GM12865 (cell line): ENCODE measurements around the gene GULP1.

Experiments used
- DNase-seq: peaks from one replicate; pipeline ENCODE4 v3.0.0; 2010; ENCODE audit warnings: low read depth
- H3K4me3 ChIP-seq: 2 replicates; pipeline ENCODE4 v1.5.1; 2011; ENCODE audit warnings: mild to moderate bottlenecking, low read depth, low read length, control low read depth
- TF ChIP-seq, protein P1 (sequence below): IDR thresholded peaks from 2 replicates; pipeline ENCODE4 v1.5.1; 2011; ENCODE audit warnings: low read length, control low read depth, low read depth, inconsistent platforms; ENCODE audit not compliant: insufficient read depth; ENCODE audit errors: missing control alignments

The GULP1 gene

DNA sequence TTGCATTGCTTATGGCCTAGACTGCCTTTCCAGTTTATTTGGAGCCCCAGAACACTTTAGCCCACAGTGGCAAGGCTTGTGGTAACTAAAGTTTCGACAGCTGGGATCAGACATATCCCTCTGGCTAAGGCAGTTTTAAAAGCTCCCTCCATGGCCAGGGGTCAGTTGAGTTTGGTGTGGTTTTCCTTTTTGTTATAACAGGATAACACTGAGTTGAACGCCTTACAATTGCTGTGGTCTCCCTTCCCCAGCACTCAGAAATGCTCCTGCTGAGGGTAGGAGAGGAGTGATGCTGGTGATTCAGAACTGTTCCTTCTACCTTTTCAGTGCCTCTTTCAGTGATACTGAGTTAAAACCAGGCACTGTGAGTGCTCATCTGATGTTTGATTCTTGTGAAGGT lies 182.6 kb downstream of the GULP1 start:
- DNase-seq, result no peak
- H3K4me3 ChIP-seq, result no peak overlapping the region
- TF ChIP-seq, protein P1, sequence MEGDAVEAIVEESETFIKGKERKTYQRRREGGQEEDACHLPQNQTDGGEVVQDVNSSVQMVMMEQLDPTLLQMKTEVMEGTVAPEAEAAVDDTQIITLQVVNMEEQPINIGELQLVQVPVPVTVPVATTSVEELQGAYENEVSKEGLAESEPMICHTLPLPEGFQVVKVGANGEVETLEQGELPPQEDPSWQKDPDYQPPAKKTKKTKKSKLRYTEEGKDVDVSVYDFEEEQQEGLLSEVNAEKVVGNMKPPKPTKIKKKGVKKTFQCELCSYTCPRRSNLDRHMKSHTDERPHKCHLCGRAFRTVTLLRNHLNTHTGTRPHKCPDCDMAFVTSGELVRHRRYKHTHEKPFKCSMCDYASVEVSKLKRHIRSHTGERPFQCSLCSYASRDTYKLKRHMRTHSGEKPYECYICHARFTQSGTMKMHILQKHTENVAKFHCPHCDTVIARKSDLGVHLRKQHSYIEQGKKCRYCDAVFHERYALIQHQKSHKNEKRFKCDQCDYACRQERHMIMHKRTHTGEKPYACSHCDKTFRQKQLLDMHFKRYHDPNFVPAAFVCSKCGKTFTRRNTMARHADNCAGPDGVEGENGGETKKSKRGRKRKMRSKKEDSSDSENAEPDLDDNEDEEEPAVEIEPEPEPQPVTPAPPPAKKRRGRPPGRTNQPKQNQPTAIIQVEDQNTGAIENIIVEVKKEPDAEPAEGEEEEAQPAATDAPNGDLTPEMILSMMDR, result no peak

DNA sequence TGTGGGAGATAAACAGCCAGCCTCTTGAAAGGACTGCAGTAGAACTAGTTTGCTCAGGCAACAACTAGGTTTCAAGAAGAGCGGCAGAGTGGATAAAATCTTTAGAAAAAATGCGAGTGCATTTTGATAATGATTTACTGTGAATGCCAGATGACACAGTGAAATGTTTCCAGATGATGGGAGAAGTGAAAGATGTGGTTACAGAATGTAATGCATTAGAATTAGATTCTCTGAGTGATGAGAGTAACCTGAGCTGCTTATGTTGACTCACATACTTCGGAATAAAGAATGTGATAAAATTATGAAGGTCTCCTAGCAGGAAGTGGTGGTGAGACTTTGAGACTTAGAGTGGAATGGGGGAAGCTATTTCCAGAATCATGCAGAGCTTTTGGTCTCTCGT lies 184.3 kb downstream of the GULP1 start:
- TF ChIP-seq, protein P1, result no peak
- DNase-seq, result no peak
- no peak overlapping the region for H3K4me3 ChIP-seq

DNA sequence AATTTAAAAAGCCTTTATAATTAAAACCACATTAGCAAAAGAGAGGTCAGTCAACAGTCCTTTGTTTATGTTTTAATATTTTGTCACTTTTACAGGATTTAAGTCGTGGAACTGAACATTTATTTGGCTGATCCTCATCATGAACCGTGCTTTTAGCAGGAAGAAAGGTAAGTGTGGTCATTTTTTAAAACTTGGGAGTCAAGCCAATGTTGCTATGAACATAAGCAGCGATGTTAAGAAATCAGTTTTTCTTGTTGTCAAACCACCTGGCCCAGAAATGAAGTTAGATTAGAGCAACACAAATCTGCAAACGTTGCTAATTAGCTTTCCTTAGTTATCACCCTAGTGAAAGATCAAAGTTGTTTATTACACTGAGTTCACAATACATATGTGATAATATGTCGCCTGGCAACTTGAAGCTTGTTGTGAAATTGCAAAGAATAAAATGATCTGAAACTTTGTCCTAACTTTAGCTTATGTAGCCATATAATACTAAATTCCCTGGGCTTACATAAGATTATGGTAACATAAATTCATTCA lies 186.0 kb downstream of the GULP1 start:
- DNase-seq, result no peak
- TF ChIP-seq, protein P1, result no peak
- no peak overlapping the region for H3K4me3 ChIP-seq

DNA sequence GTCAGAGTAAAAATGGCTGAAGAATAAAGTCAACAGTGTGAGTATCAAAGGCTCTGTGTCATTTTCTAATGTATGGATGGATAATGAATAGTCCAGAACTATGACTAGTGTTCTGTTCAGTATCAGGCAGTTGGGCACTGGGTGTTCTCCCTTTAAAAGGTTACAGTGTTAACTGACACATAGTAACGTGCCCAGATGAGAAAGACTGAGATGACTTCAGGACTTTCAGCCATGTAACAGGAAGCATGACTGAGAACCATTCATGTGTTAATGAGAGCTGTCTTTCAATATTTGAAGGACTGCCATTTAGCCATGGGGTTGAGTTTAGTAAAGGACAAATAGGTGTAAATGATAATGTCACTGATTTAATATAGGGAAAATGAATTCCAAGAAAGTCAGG lies 187.1 kb downstream of the GULP1 start:
- peak; percentile 36 for DNase-seq
- H3K4me3 ChIP-seq, result no peak overlapping the region

DNA sequence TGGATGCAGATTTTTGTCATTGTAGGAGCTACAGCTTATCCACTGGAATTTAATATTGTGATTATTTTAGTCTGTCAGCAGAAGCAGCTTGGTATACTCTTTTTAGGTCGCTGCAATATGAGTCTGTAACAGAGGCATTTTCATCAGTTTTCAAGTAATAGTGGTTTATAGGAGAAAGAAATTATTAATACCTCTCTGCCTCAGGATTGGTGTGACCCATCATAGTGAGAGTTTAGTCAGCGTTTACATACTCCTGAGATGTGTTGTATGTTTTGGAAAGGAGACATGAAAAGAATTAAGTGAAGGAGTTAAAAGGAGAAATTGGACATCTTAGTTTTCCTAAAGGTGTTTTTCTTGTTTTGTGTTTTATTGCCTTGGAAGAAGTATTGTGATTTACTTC lies 189.8 kb downstream of the GULP1 start:
- H3K4me3 ChIP-seq, result no peak overlapping the region

More for the DNA sequence above, 187.1 kb downstream of the GULP1 start:
- TF ChIP-seq, protein P1, result no peak

GRCh38 chr2:188485496-188485895 lies 193.8 kb downstream of the GULP1 start:
- no peak overlapping the region for H3K4me3 ChIP-seq
- no peak for DNase-seq
- TF ChIP-seq, protein P1, result no peak

More for the DNA sequence above, 189.8 kb downstream of the GULP1 start:
- no peak for DNase-seq
- TF ChIP-seq, protein P1, result no peak

DNA sequence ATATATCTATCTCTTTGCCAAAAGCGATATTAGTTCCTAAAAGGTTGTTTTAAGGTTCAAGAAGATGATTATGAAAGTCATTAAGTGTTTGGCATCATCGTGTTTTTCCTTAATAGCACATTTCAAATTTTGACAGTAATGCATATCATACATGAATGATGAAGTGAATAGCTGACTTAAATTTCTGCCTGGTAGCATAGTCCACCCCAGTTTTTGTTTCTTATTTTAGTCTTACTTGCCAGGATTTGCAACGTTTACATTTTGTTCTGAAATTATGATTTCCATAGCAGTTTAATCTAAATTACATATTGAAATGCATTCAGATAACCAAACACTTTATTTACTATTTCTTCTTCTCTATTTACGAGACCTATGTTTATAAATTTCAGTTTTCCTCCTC lies 201.1 kb downstream of the GULP1 start:
- DNase-seq, result no peak
- no peak overlapping the region for H3K4me3 ChIP-seq
- TF ChIP-seq, protein P1, result no peak
